Smooth muscle cell (in vitro differentiated cells): ENCODE results near the gene CALD1. TPM values are rescaled to one million over a fixed set of nuclear protein-coding genes. Genes with fewer than 3 reads are reported as not detected.
A peak's percentile ranks its signal among the peaks of the same experiment; 100 is the strongest.

Experiments used
- DNase-seq: peaks from one replicate; lab custom pipeline; 2025; ENCODE audit not compliant: unreplicated experiment; lab: John Stamatoyannopoulos, UW
- H2AFZ ChIP-seq: fragments of 200-600 bp; sonication (generic); 2 replicates; pipeline ENCODE4 v1.6.0; 2016; ENCODE audit warnings: antibody characterized with exemption, low read depth, mild to moderate bottlenecking
- H3F3A ChIP-seq: fragments of 200-600 bp; sonication (generic); 2 replicates; pipeline ENCODE4 v1.6.0; 2017; ENCODE audit warnings: antibody characterized with exemption, low read depth
- H3K27ac ChIP-seq: fragments of 200-600 bp; sonication (generic); 2 replicates; pipeline ENCODE4 v1.5.1; 2016; ENCODE audit warnings: low read depth, mild to moderate bottlenecking
- H3K27me3 ChIP-seq: fragments of 200-600 bp; sonication (generic); 2 replicates; pipeline ENCODE4 v1.6.1; 2016; ENCODE audit warnings: low read depth, mild to moderate bottlenecking
- H3K36me3 ChIP-seq: fragments of 200-600 bp; sonication (generic); 2 replicates; pipeline ENCODE4 v1.5.1; 2016; ENCODE audit warnings: low read depth
- H3K4me1 ChIP-seq: fragments of 200-600 bp; sonication (generic); 2 replicates; pipeline ENCODE4 v1.5.1; 2016; ENCODE audit warnings: low read depth
- H3K4me2 ChIP-seq: fragments of 200-600 bp; sonication (generic); 2 replicates; pipeline ENCODE4 v1.6.0; 2016; ENCODE audit warnings: mild to moderate bottlenecking
- H3K4me3 ChIP-seq: fragments of 200-600 bp; sonication (generic); 2 replicates; pipeline ENCODE4 v1.5.1; 2016; ENCODE audit warnings: mild to moderate bottlenecking
- H3K79me2 ChIP-seq: fragments of 200-600 bp; sonication (generic); 2 replicates; pipeline ENCODE4 v1.6.0; 2016; ENCODE audit warnings: low read depth, mild to moderate bottlenecking
- H3K9ac ChIP-seq: fragments of 200-600 bp; sonication (generic); 2 replicates; pipeline ENCODE4 v1.6.0; 2016; ENCODE audit warnings: low read depth
- H3K9me3 ChIP-seq: fragments of 200-600 bp; sonication (generic); replicated peaks from 2 replicates; pipeline ENCODE4 v1.5.1; 2016; ENCODE audit warnings: low read depth
- H4K20me1 ChIP-seq: fragments of 200-600 bp; sonication (generic); 2 replicates; pipeline ENCODE4 v1.6.0; 2016; ENCODE audit warnings: low read depth
- CTCF ChIP-seq: fragments of 200-600 bp; sonication (generic); IDR thresholded peaks from 2 replicates; pipeline ENCODE4 v1.5.1; 2017; ENCODE audit warnings: borderline replicate concordance, mild to moderate bottlenecking, antibody characterized with exemption; ENCODE audit not compliant: insufficient read depth, poor library complexity, severe bottlenecking
- WGBS: methylation state at CpG from one replicate; pipeline ENCODE4 v1.1.7; 2016; ENCODE audit warnings: low lambda C conversion rate; 5-methylcytosine and 5-hydroxymethylcytosine counted together
- polyA plus RNA-seq: library from polyadenylated mRNA; unstranded; fragments of >200 nt; fragmentation: Nextera tagmentation; extraction: Ambion mirVana; gene quantifications from 2 replicates; pipeline ENCODE4 v1.2.1, GENCODE V29; 2016
- total RNA-seq: library from RNA; depleted of rRNA; stranded (reverse); fragments of >200 nt; gene quantifications from 2 replicates; pipeline ENCODE4 v1.2.3, GENCODE V29; 2014

Gene CALD1
- total and polyA plus RNA-seq, 2 experiments from 2014 or later, result 948 to 1,552 TPM

GRCh38 chr7:134992626-134993179, 213.3 kb downstream of the CALD1 start:
- peaks cover 10% of the 10 kb centered on the region for H3F3A ChIP-seq
- peaks cover 17% of the 10 kb centered on the region for H3K79me2 ChIP-seq
- H3K4me3 ChIP-seq, result no peak overlapping the region
- 85% methylated on average over 6 of the region's 6 CpGs for WGBS
- H4K20me1 ChIP-seq, result no peaks in the 10 kb centered on the region
- no peaks in the 10 kb centered on the region for H3K36me3 ChIP-seq
- H3K4me1 ChIP-seq, result peaks cover 14% of the 10 kb centered on the region
- no peak for TF ChIP-seq CTCF
- H3K4me2 ChIP-seq, result no peak overlapping the region
- no peak for DNase-seq
- H2AFZ ChIP-seq, result no peak overlapping the region
- H3K27ac ChIP-seq, result peak overlapping the region; percentile 46
- no peaks in the 10 kb centered on the region for H3K27me3 ChIP-seq
- no peak overlapping the region for H3K9ac ChIP-seq
- no peaks in the 10 kb centered on the region for H3K9me3 ChIP-seq

- Histone ChIP-seq H3K4me3 (no peak overlapping the region), H3K4me2 (no peak overlapping the region), H2AFZ (no peak overlapping the region), H3K36me3 (no peaks in the 10 kb centered on the region), H3K27me3 (no peaks in the 10 kb centered on the region), H3K27ac (no peak overlapping the region), H3K9ac (no peak overlapping the region), H3K79me2 (peaks cover 6% of the 10 kb centered on the region), H4K20me1 (no peaks in the 10 kb centered on the region), H3K4me1 (peaks cover 6% of the 10 kb centered on the region), H3K9me3 (no peaks in the 10 kb centered on the region), H3F3A (peaks cover 10% of the 10 kb centered on the region)
- WGBS, result 73% methylated on average over 2 of the region's 2 CpGs
- DNase-seq, result no peak
- TF ChIP-seq CTCF, result no peak
These were observed 214.5 kb downstream of the CALD1 start for GRCh38 chr7:134993877-134994456.

- 68% methylated on average over 6 of the region's 6 CpGs for WGBS
- no peaks in the 10 kb centered on the region for H3K36me3 ChIP-seq
- no peaks in the 10 kb centered on the region for H3K9me3 ChIP-seq
- H3K4me3 ChIP-seq, result no peak overlapping the region
- H4K20me1 ChIP-seq, result no peaks in the 10 kb centered on the region
- DNase-seq, result no peak
- H3F3A ChIP-seq, result peaks cover 10% of the 10 kb centered on the region
- peak overlapping the region; percentile 5 for H3K9ac ChIP-seq
- H3K27ac ChIP-seq, result peak overlapping the region; percentile 46
- H3K79me2 ChIP-seq, result no peaks in the 10 kb centered on the region
- H3K4me2 ChIP-seq, result no peak overlapping the region
- TF ChIP-seq CTCF, result no peak
- no peaks in the 10 kb centered on the region for H3K27me3 ChIP-seq
- H2AFZ ChIP-seq, result no peak overlapping the region
- H3K4me1 ChIP-seq, result peaks cover 6% of the 10 kb centered on the region
These were observed 216.0 kb downstream of the CALD1 start for GRCh38 chr7:134995239-134996096.
